PC-3 (cell line): ENCODE measurements around the gene PRRX2.

ENCODE experiments used
- EZH2 ChIP-seq: fragments of 300-600 bp; sonication (generic); IDR thresholded peaks from one replicate; pipeline ENCODE4 v1.6.1; 2017; ENCODE audit warnings: antibody characterized with exemption, mild to moderate bottlenecking, low read length; ENCODE audit not compliant: unreplicated experiment
- EZH2phosphoT487 ChIP-seq: fragments of 300-600 bp; sonication (generic); IDR thresholded peaks from 2 replicates; pipeline ENCODE4 v1.6.1; 2018; ENCODE audit warnings: mild to moderate bottlenecking, antibody characterized with exemption, low read length, borderline replicate concordance
- TF ChIP-seq, protein P1 (sequence below): fragments of 300-600 bp; sonication (generic); conservative IDR thresholded peaks from 2 replicates; pipeline ENCODE4 v1.5.1; 2017; ENCODE audit warnings: antibody characterized with exemption, low read depth, mild to moderate bottlenecking, low read length

GRCh38 chr9:129697656-129698253, 32.3 kb downstream of the PRRX2 start:
- TF ChIP-seq EZH2phosphoT487 (no peak), EZH2 (no peak)
- TF ChIP-seq, protein P1, sequence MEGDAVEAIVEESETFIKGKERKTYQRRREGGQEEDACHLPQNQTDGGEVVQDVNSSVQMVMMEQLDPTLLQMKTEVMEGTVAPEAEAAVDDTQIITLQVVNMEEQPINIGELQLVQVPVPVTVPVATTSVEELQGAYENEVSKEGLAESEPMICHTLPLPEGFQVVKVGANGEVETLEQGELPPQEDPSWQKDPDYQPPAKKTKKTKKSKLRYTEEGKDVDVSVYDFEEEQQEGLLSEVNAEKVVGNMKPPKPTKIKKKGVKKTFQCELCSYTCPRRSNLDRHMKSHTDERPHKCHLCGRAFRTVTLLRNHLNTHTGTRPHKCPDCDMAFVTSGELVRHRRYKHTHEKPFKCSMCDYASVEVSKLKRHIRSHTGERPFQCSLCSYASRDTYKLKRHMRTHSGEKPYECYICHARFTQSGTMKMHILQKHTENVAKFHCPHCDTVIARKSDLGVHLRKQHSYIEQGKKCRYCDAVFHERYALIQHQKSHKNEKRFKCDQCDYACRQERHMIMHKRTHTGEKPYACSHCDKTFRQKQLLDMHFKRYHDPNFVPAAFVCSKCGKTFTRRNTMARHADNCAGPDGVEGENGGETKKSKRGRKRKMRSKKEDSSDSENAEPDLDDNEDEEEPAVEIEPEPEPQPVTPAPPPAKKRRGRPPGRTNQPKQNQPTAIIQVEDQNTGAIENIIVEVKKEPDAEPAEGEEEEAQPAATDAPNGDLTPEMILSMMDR, result no peak
